Pulmonary artery endothelial cell (primary cell): Measurements from ENCODE around the gene ZNF691. TPM values are rescaled to one million over a fixed set of nuclear protein-coding genes. Genes with fewer than 3 reads are reported as not detected.
A peak's percentile ranks its signal among the peaks of the same experiment; 100 is the strongest.
"Not testable (repeated sequence)": the region's sequence is repeated elsewhere in the genome, so short reads cannot be mapped to it uniquely, and the experiment has no call there.

Experiments used
- DNase-seq: peaks from one replicate; pipeline ENCODE4 v3.0.0-alpha.2; 2011; ENCODE audit warnings: low read depth, low spot score
- total RNA-seq: library from RNA; depleted of rRNA; stranded (reverse); fragments of >200 nt; gene quantifications from 2 replicates; pipeline ENCODE4 v1.2.3, GENCODE V29; 2014

Gene ZNF691
- total RNA-seq = 6.4 and 10.1 TPM in 2 replicates

GRCh38 chr1:42846257-42847110 lies at the start of gene ZNF691:
Gene ZNF691 (plus strand): TSS chr1:42846613. CDS start chr1:42849659, 3,046 bp downstream.
- peak; percentile 89 for DNase-seq

GRCh38 chr1:42797414-42797813 lies 49.0 kb upstream of the ZNF691 start:
- no peak for DNase-seq

GRCh38 chr1:42797979-42798378 lies 48.4 kb upstream of the ZNF691 start:
- no peak for DNase-seq

- no peak for DNase-seq
Observed at GRCh38 chr1:42801832-42802473, 44.5 kb upstream of the ZNF691 start.

- DNase-seq = no peak
Observed at GRCh38 chr1:42806171-42806570, 40.2 kb upstream of the ZNF691 start.

GRCh38 chr1:42806593-42806992 lies 39.8 kb upstream of the ZNF691 start:
- no peak for DNase-seq

GRCh38 chr1:42807056-42807668 lies 39.3 kb upstream of the ZNF691 start:
- no peak for DNase-seq

- not testable (repeated sequence) for DNase-seq
Observed at GRCh38 chr1:42814815-42815214, 31.6 kb upstream of the ZNF691 start.

GRCh38 chr1:42815941-42816584 lies 30.4 kb upstream of the ZNF691 start:
- DNase-seq = no peak

- peak; percentile 44 for DNase-seq
Observed at GRCh38 chr1:42816585-42817439, 29.6 kb upstream of the ZNF691 start, which contains the start of the genes ERMAP and SVBP. Gene ERMAP (plus strand): TSS chr1:42817122. CDS start chr1:42830449, 13,327 bp downstream. Gene SVBP (minus strand): TSS chr1:42817397. CDS start chr1:42816544, 853 bp downstream.

- DNase-seq = no peak
Observed at GRCh38 chr1:42817440-42817767, 29.0 kb upstream of the ZNF691 start.

- DNase-seq = no peak
Observed at GRCh38 chr1:42817976-42818375, 28.4 kb upstream of the ZNF691 start.

GRCh38 chr1:42820813-42821212 lies 25.6 kb upstream of the ZNF691 start:
- no peak for DNase-seq

GRCh38 chr1:42821690-42822089 lies 24.7 kb upstream of the ZNF691 start:
- no peak for DNase-seq

- no peak for DNase-seq
Observed at GRCh38 chr1:42822800-42823392, 23.5 kb upstream of the ZNF691 start.

- DNase-seq = no peak
Observed at GRCh38 chr1:42824481-42825035, 21.9 kb upstream of the ZNF691 start.

GRCh38 chr1:42825036-42825851 lies 21.2 kb upstream of the ZNF691 start:
- DNase-seq = no peak

- DNase-seq = no peak
Observed at GRCh38 chr1:42830631-42831030, 15.8 kb upstream of the ZNF691 start.

GRCh38 chr1:42831273-42831672 lies 15.1 kb upstream of the ZNF691 start:
- DNase-seq = no peak
